NB4 (cell line): ENCODE results near the gene SLC10A4.

Experiments
- POLR2A ChIP-seq: IDR thresholded peaks from 2 replicates; pipeline ENCODE4 v1.6.1; 2011; ENCODE audit warnings: mild to moderate bottlenecking; ENCODE audit not compliant: insufficient read length; ENCODE audit errors: extremely low read depth
- TF ChIP-seq, protein P1 (sequence below): IDR thresholded peaks from one replicate; pipeline ENCODE4 v1.5.1; 2012; ENCODE audit warnings: low read depth, low read length

GRCh38 chr4:48481581-48481980 is 1.6 kb upstream of the SLC10A4 start:
- TF ChIP-seq, protein P1, sequence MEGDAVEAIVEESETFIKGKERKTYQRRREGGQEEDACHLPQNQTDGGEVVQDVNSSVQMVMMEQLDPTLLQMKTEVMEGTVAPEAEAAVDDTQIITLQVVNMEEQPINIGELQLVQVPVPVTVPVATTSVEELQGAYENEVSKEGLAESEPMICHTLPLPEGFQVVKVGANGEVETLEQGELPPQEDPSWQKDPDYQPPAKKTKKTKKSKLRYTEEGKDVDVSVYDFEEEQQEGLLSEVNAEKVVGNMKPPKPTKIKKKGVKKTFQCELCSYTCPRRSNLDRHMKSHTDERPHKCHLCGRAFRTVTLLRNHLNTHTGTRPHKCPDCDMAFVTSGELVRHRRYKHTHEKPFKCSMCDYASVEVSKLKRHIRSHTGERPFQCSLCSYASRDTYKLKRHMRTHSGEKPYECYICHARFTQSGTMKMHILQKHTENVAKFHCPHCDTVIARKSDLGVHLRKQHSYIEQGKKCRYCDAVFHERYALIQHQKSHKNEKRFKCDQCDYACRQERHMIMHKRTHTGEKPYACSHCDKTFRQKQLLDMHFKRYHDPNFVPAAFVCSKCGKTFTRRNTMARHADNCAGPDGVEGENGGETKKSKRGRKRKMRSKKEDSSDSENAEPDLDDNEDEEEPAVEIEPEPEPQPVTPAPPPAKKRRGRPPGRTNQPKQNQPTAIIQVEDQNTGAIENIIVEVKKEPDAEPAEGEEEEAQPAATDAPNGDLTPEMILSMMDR, result no peak
- TF ChIP-seq POLR2A, result no peak
